Hindlimb muscle (tissue), 1 donor: ENCODE measurements around the gene EFR3B. TPM values are rescaled to one million over a fixed set of nuclear protein-coding genes. Genes with fewer than 3 reads are reported as not detected.
A peak's percentile ranks its signal among the peaks of the same experiment; 100 is the strongest.
"Not testable (repeated sequence)": the region's sequence is repeated elsewhere in the genome, so short reads cannot be mapped to it uniquely, and the experiment has no call there.

Experiments
- DNase-seq: peaks from one replicate; pipeline ENCODE4 v3.0.0-alpha.2; 2013
- polyA plus RNA-seq: library from polyadenylated mRNA; unstranded; fragments of 120-200 nt; gene quantifications from one replicate; pipeline ENCODE4 v1.2.1, GENCODE V29; 2013; ENCODE audit not compliant: insufficient read length

Gene EFR3B
- 5.3 TPM for polyA plus RNA-seq

- peak; percentile 95 for DNase-seq
These were observed at the start of gene EFR3B for GRCh38 chr2:25041928-25042320. TSS of gene EFR3B (plus strand) at chr2:25042076. CDS start at chr2:25042313, 237 bp downstream.

- no peak for DNase-seq
These were observed 48.3 kb upstream of the EFR3B start for GRCh38 chr2:24993406-24994145.

- DNase-seq = no peak
These were observed 47.6 kb upstream of the EFR3B start for GRCh38 chr2:24994146-24994724.

- DNase-seq = not testable (repeated sequence)
These were observed 42.8 kb upstream of the EFR3B start for GRCh38 chr2:24999097-24999496.

- DNase-seq = no peak
These were observed 41.8 kb upstream of the EFR3B start for GRCh38 chr2:25000036-25000435.

- no peak for DNase-seq
These were observed 41.2 kb upstream of the EFR3B start for GRCh38 chr2:25000503-25001324.

- DNase-seq = no peak
These were observed 40.6 kb upstream of the EFR3B start for GRCh38 chr2:25001325-25001637.

GRCh38 chr2:25002066-25002465 lies 39.8 kb upstream of the EFR3B start:
- DNase-seq = no peak

- no peak for DNase-seq
These were observed 31.9 kb upstream of the EFR3B start for GRCh38 chr2:25009954-25010353.

- DNase-seq = not testable (repeated sequence)
These were observed 30.5 kb upstream of the EFR3B start for GRCh38 chr2:25011342-25011741.

- no peak for DNase-seq
These were observed 27.2 kb upstream of the EFR3B start for GRCh38 chr2:25014631-25015030.

- DNase-seq = no peak
These were observed 23.2 kb upstream of the EFR3B start for GRCh38 chr2:25018681-25019080.

- DNase-seq = no peak
These were observed 20.0 kb upstream of the EFR3B start for GRCh38 chr2:25021791-25022362.

GRCh38 chr2:25023333-25023732 lies 18.5 kb upstream of the EFR3B start:
- no peak for DNase-seq

- no peak for DNase-seq
These were observed 16.5 kb upstream of the EFR3B start for GRCh38 chr2:25025229-25026007.

- DNase-seq = no peak
These were observed 15.8 kb upstream of the EFR3B start for GRCh38 chr2:25026008-25026530.

- no peak for DNase-seq
These were observed 12.7 kb upstream of the EFR3B start for GRCh38 chr2:25029183-25029554.

GRCh38 chr2:25030702-25031101 lies 11.2 kb upstream of the EFR3B start:
- no peak for DNase-seq

GRCh38 chr2:25032094-25032493 lies 9.8 kb upstream of the EFR3B start:
- DNase-seq = no peak

GRCh38 chr2:25032901-25033300 lies 9.0 kb upstream of the EFR3B start:
- DNase-seq = no peak

GRCh38 chr2:25034081-25034480 lies 7.8 kb upstream of the EFR3B start:
- DNase-seq = no peak

GRCh38 chr2:25035537-25036220 lies 6.2 kb upstream of the EFR3B start:
- no peak for DNase-seq
